HepG2 (cell line): ENCODE results near the gene RAPSN. TPM values are rescaled to one million over a fixed set of nuclear protein-coding genes. Genes with fewer than 3 reads are reported as not detected.

Experiments used
- ATAC-seq: fragments of 200-7000 bp; cut with Tn5 transposase; 3 replicates; pipeline ENCODE4 v1.9.1; 2020; ENCODE audit warnings: mild to moderate bottlenecking, moderate library complexity
- BruUV-seq: library from RNA; stranded (reverse); fragments of 400-500 nt; replicated peaks from 2 replicates; lab custom pipeline; 2021; lab: Mats Ljungman, UMichigan
- CTCF ChIA-PET: fragments of 300-600 bp; formaldehyde crosslinking; extraction: SDS; loops from one replicate; lab custom pipeline; 2021; ENCODE audit warnings: low total read pairs, inconsistent platforms, low intra/inter-chr PET ratio; lab: Yijun Ruan, JAX
- POLR2A ChIA-PET: fragments of 350-600 bp; sonication (Branson Sonifier 250); formaldehyde crosslinking; loops from one replicate; lab custom pipeline; 2020; ENCODE audit warnings: antibody characterized with exemption, inconsistent platforms; lab: Yijun Ruan, JAX
- DNase-seq: peaks from one replicate; pipeline ENCODE4 v3.0.0-alpha.2; 2015; ENCODE audit warnings: low spot score
- FAIRE-seq: peaks from 3 replicates; lab custom pipeline; 2011; peaks lifted over from hg19 to GRCh38; lab: Jason Lieb, UNC
- H2AFZ ChIP-seq: one replicate; pipeline ENCODE4 v1.6.1; 2011; ENCODE audit warnings: low read length, inconsistent platforms
- H3K27ac ChIP-seq: fragments of 300-600 bp; 3 replicates; pipeline ENCODE4 v1.8.0; 2011; ENCODE audit warnings: mixed run types, mild to moderate bottlenecking, mixed read lengths, low read length, inconsistent platforms; ENCODE audit not compliant: insufficient read depth; ENCODE audit errors: extremely low read length
- H3K27me3 ChIP-seq, 2 experiments: fragments of 200-600 bp in 1 of 2; 2 replicates in 1 of 2; 3 replicates in 1 of 2; pipeline versions ENCODE4 v1.6.0 to v1.8.0; 2011; ENCODE audit warnings: low read length in 2 of 2, mild to moderate bottlenecking in 2 of 2, moderate library complexity in 2 of 2, inconsistent platforms in 1 of 2; ENCODE audit not compliant: insufficient read depth in 2 of 2, control insufficient read depth in 1 of 2
- H3K36me3 ChIP-seq, 2 experiments: fragments of 200-600 bp in 1 of 2; replicated peaks in 1 of 2; 2 replicates in 1 of 2; 3 replicates in 1 of 2; pipeline versions ENCODE4 v1.5.1 to v1.8.0; 2011; ENCODE audit warnings: low read length in 2 of 2, inconsistent platforms in 1 of 2; ENCODE audit not compliant: insufficient read depth in 2 of 2, control insufficient read depth in 1 of 2
- H3K4me1 ChIP-seq: 2 replicates; pipeline ENCODE4 v1.5.1; 2012; ENCODE audit warnings: low read length, inconsistent platforms; ENCODE audit not compliant: insufficient read depth
- H3K4me2 ChIP-seq: 2 replicates; pipeline ENCODE4 v1.6.0; 2011; ENCODE audit warnings: low read depth, low read length, inconsistent platforms
- H3K4me3 ChIP-seq, 3 experiments: fragments of 200-600 bp in 1 of 3; sonication (generic), shearing (Covaris generic) in 1 of 3; replicated peaks in 1 of 3; 2 replicates each; pipeline ENCODE4 v1.5.1; 2011 to 2016; ENCODE audit warnings: low read length in 3 of 3, inconsistent platforms in 2 of 3, low read depth in 2 of 3, mild to moderate bottlenecking in 2 of 3, control low read depth in 1 of 3, mixed read lengths in 1 of 3; ENCODE audit not compliant: insufficient read depth in 1 of 3
- H3K79me2 ChIP-seq: one replicate; pipeline ENCODE4 v1.6.1; 2011; ENCODE audit warnings: low read length, inconsistent platforms; ENCODE audit not compliant: insufficient read depth
- H3K9ac ChIP-seq: 2 replicates; pipeline ENCODE4 v1.6.0; 2011; ENCODE audit warnings: mild to moderate bottlenecking, low read depth, low read length, inconsistent platforms; ENCODE audit not compliant: insufficient read depth
- H3K9me3 ChIP-seq: 2 replicates; pipeline ENCODE4 v1.5.1; 2012; ENCODE audit warnings: mild to moderate bottlenecking, low read length
- H4K20me1 ChIP-seq: 2 replicates; pipeline ENCODE4 v1.6.0; 2011; ENCODE audit warnings: inconsistent platforms, mild to moderate bottlenecking, low read length, moderate library complexity; ENCODE audit not compliant: insufficient read depth
- HIVEP1 ChIP-seq: sonication (generic); formaldehyde crosslinking; IDR thresholded peaks from 2 replicates; pipeline ENCODE4 v1.4.0; 2020; ENCODE audit warnings: mild to moderate bottlenecking, missing genetic modification reagents
- HNRNPLL ChIP-seq: fragments of 200-400 bp; formaldehyde crosslinking; IDR thresholded peaks from 2 replicates; pipeline ENCODE4 v1.6.1; 2017; ENCODE audit warnings: mild to moderate bottlenecking, low read depth, low read length; ENCODE audit not compliant: poor library complexity, severe bottlenecking
- KLF16 ChIP-seq, 2 experiments: sonication (generic) in 1 of 2; formaldehyde crosslinking in 1 of 2; IDR thresholded peaks; 2 replicates each; pipeline versions ENCODE4 v1.6.1 to v1.8.0; 2016 to 2023; ENCODE audit warnings: missing genetic modification reagents in 2 of 2, missing compliant biosample characterization in 1 of 2
- MBNL3 ChIP-seq: fragments of 250-450 bp; sonication (Bioruptor Pico); conservative IDR thresholded peaks from 2 replicates; pipeline ENCODE4 v1.8.0; 2022; ENCODE audit warnings: mild to moderate bottlenecking, inconsistent platforms
- NR2F2 ChIP-seq: IDR thresholded peaks from 2 replicates; pipeline ENCODE4 v1.6.1; 2012; ENCODE audit warnings: low read depth, inconsistent platforms, borderline replicate concordance
- PAX8 ChIP-seq: sonication (generic); formaldehyde crosslinking; IDR thresholded peaks from 2 replicates; pipeline ENCODE4 v1.8.0; 2022; ENCODE audit warnings: mild to moderate bottlenecking, missing genetic modification reagents, borderline replicate concordance
- PAXIP1 ChIP-seq: sonication (generic); formaldehyde crosslinking; conservative IDR thresholded peaks from 2 replicates; pipeline ENCODE4 v1.4.0; 2020; ENCODE audit warnings: mild to moderate bottlenecking, missing genetic modification reagents, moderate library complexity
- PHF5A ChIP-seq: IDR thresholded peaks from one replicate; pipeline ENCODE4 v1.6.1; 2018; ENCODE audit warnings: low read depth, missing genetic modification reagents; ENCODE audit not compliant: unreplicated experiment
- RXRB ChIP-seq: IDR thresholded peaks from 2 replicates; pipeline ENCODE4 v1.6.1; 2016; ENCODE audit warnings: borderline replicate concordance, missing genetic modification reagents, missing compliant biosample characterization
- SRSF1 ChIP-seq: fragments of 200-400 bp; formaldehyde crosslinking; optimal IDR thresholded peaks from 2 replicates; pipeline ENCODE3; 2017; ENCODE audit warnings: mild to moderate bottlenecking, low read depth, low read length, moderate library complexity
- ZFP37 ChIP-seq: sonication (generic); formaldehyde crosslinking; IDR thresholded peaks from 2 replicates; pipeline ENCODE4 v1.4.0; 2020; ENCODE audit warnings: missing genetic modification reagents, borderline replicate concordance
- ZFP91 ChIP-seq: sonication (generic); formaldehyde crosslinking; IDR thresholded peaks from 2 replicates; pipeline ENCODE4 v1.9.0; 2022; ENCODE audit warnings: missing genetic modification reagents, mild to moderate bottlenecking, borderline replicate concordance
- ZNF20 ChIP-seq: sonication (generic); formaldehyde crosslinking; IDR thresholded peaks from 2 replicates; pipeline ENCODE4 v1.4.0; 2020; ENCODE audit warnings: mild to moderate bottlenecking, moderate library complexity, missing genetic modification reagents
- ZNF33A ChIP-seq: sonication (generic); formaldehyde crosslinking; IDR thresholded peaks from 2 replicates; pipeline ENCODE4 v1.5.1; 2020; ENCODE audit warnings: missing genetic modification reagents, mild to moderate bottlenecking, moderate library complexity, borderline replicate concordance
- ZNF484 ChIP-seq: sonication (generic); formaldehyde crosslinking; IDR thresholded peaks from 2 replicates; pipeline ENCODE4 v1.5.1; 2020; ENCODE audit warnings: mild to moderate bottlenecking, low read depth, missing genetic modification reagents, borderline replicate concordance
- ZZZ3 ChIP-seq: sonication (generic); formaldehyde crosslinking; IDR thresholded peaks from 2 replicates; pipeline ENCODE4 v1.4.0; 2020; ENCODE audit warnings: missing genetic modification reagents, mild to moderate bottlenecking, borderline replicate concordance
- WGBS: methylation state at CpG from one replicate; pipeline ENCODE4 v1.1.6; 2017; ENCODE audit warnings: low lambda C conversion rate; 5-methylcytosine and 5-hydroxymethylcytosine counted together
- in situ Hi-C: cut with HindIII; loops from 2 replicates; pipeline ENCODE4 v1.10.0; 2017; ENCODE audit warnings: low pct_unique_long_range_greater_than_20kb; ENCODE audit not compliant: extremely low pct_ligation_motif_present
- intact Hi-C: fragments of 100-400 bp; cut with micrococcal nuclease; formaldehyde crosslinking; loops from one replicate; pipeline ENCODE4 v1.10.0; 2022; ENCODE audit not compliant: unreplicated experiment
- polyA plus RNA-seq, 8 experiments: library from polyadenylated mRNA; depleted of rRNA in 3 of 8; stranded (reverse) in 7 of 8; unstranded in 1 of 8; fragments of >200 nt; fragmentation: Illumina TruSeq in 4 of 8; extraction: Trizol in 4 of 8; gene quantifications; 2 replicates each; pipeline versions ENCODE4 v1.2.1 to v1.2.3, GENCODE V29; 2011 to 2016; ENCODE audit warnings: low read depth in 4 of 8, missing spikeins in 1 of 8, mixed read lengths in 1 of 8; ENCODE audit not compliant: insufficient read depth in 1 of 8
- total RNA-seq, 5 experiments: library from RNA; depleted of rRNA; stranded (reverse); fragments of >200 nt; fragmentation: Illumina TruSeq; extraction: Trizol; gene quantifications; 2 replicates each; pipeline ENCODE4 v1.2.3, GENCODE V29; 2016; ENCODE audit warnings: low read depth in 1 of 5
- TF ChIP-seq, protein P1 (sequence below): IDR thresholded peaks from 2 replicates; pipeline ENCODE4 v1.6.1; 2016; ENCODE audit warnings: mild to moderate bottlenecking

Gene RAPSN
- total and polyA plus RNA-seq, 2 of the 13 experiments (the other 11 are each of a cell fraction or from before 2014, with no cell fraction given): 0.15 to 1.2 TPM

- CTCF ChIA-PET: no interaction called here
- Histone ChIP-seq H3K79me2 (no peaks in the 10 kb centered on the region), H3K4me1 (peaks cover 46% of the 10 kb centered on the region), H3K36me3 (no peaks in the 10 kb centered on the region; a peak in 1 of 5 replicates), H3K27me3 (no peaks in the 10 kb centered on the region)
- FAIRE-seq (no peak), ATAC-seq (no peak)
- intact Hi-C loops: no loop called here
- TF ChIP-seq HNRNPLL (no peak), RXRB (no peak), ZNF20 (CRISPR knock-in tag) (no peak), ZZZ3 (no peak), ZFP91 (CRISPR knock-in tag) (no peak), PAX8 (CRISPR knock-in tag) (no peak), ZNF484 (CRISPR knock-in tag) (no peak), NR2F2 (no peak), PAXIP1 (CRISPR knock-in tag) (no peak), HIVEP1 (CRISPR knock-in tag) (no peak), ZNF33A (CRISPR knock-in tag) (no peak), ZFP37 (no peak), PHF5A (CRISPR knock-in tag) (no peak), SRSF1 (no peak), KLF16 (CRISPR knock-in tag; IDR thresholded peaks at IDR 0.05) (no peak), MBNL3 (CRISPR knock-in tag) (no peak)
- TF ChIP-seq, protein P1, sequence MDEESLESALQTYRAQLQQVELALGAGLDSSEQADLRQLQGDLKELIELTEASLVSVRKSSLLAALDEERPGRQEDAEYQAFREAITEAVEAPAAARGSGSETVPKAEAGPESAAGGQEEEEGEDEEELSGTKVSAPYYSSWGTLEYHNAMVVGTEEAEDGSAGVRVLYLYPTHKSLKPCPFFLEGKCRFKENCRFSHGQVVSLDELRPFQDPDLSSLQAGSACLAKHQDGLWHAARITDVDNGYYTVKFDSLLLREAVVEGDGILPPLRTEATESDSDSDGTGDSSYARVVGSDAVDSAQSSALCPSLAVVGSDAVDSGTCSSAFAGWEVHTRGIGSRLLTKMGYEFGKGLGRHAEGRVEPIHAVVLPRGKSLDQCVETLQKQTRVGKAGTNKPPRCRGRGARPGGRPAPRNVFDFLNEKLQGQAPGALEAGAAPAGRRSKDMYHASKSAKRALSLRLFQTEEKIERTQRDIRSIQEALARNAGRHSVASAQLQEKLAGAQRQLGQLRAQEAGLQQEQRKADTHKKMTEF: no peak
- TF ChIP-seq, all 625 proteins: peak for 0
- no peak overlapping the region for H3K27ac ChIP-seq
- H2AFZ ChIP-seq: no peak overlapping the region
- no peak for DNase-seq
- no TSS peak for BruUV-seq
- in situ Hi-C loops: no loop called here
- POLR2A ChIA-PET: no interaction called here
- WGBS: 92% methylated on average over 9 of the region's 9 CpGs
- H3K9me3 ChIP-seq: no peaks in the 10 kb centered on the region
- no peaks in the 10 kb centered on the region for H4K20me1 ChIP-seq
- no peak overlapping the region for H3K4me2 ChIP-seq
- H3K4me3 ChIP-seq: no peak overlapping the region
- no peak overlapping the region for H3K9ac ChIP-seq
These were observed 2.1 kb downstream of the RAPSN start for GRCh38 chr11:47446833-47447232.
